Occipital lobe (tissue), 2 donors: Measurements from ENCODE around the gene FSCN2. TPM values are rescaled to one million over a fixed set of nuclear protein-coding genes. Genes with fewer than 3 reads are reported as not detected.

Source experiments
- DNase-seq: peaks from one replicate; lab custom pipeline; 2025; lab: John Stamatoyannopoulos, UW
- total RNA-seq: library from RNA; depleted of rRNA; stranded (reverse); fragments of >200 nt; gene quantifications from one replicate; pipeline ENCODE4 v1.2.3, GENCODE V29; 2014

FSCN2 gene
- total RNA-seq, 1 donor from 2014 or later = 5.6 TPM

DNA sequence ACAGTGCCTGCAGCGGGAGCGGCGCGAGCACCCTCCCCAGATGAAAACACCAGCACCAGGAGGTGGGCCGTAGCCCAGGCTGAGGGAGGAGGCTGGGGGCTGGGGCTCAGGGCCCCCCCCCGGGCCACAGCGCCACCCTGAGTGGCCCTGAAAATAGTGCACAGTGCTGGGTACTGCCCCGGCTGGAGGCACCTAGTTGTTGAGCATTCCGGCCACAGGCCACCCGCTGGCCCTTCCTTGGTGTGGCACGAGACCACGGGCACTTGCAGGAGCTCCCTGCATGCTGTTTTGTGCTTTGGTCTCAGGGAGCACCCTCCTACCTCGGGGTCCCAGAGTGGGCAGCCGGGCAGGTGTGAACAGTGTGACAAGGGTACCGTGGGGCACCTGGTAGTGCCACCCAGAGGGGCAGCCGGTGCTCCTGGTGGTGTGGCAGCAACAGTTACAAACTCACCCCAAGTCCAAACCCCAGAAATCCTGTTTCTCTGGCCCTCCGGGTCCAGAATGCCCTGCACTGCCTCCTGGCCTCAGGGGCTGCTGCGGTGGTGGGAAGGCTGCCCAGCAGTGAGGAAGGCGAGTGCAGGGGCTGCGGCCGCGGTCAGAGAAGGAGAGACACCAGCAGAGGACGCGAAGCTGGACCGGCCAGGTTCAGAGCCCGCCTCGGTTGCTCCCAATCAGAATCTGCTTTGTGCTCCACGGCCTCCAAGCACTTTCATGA is 11.9 kb downstream of the FSCN2 start:
- DNase-seq = no peak

DNA sequence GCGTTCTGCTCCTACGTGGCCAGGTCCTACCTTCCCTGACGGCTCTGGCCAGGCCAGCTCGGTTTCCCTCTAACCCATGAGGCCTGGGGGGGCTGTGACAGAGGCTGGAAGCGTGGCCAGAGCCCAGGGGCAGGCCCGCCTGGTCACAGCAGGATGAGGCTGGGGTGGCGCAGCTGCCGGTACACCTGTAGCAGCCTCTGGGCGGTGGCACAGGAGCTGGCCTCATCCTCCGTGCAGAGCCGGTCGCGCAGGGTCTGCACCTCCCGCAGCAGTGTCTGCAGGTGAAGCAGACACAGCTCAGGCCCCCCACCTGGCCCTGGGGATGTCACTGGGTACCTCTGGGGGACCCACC is 12.5 kb downstream of the FSCN2 start:
- DNase-seq = no peak

DNA sequence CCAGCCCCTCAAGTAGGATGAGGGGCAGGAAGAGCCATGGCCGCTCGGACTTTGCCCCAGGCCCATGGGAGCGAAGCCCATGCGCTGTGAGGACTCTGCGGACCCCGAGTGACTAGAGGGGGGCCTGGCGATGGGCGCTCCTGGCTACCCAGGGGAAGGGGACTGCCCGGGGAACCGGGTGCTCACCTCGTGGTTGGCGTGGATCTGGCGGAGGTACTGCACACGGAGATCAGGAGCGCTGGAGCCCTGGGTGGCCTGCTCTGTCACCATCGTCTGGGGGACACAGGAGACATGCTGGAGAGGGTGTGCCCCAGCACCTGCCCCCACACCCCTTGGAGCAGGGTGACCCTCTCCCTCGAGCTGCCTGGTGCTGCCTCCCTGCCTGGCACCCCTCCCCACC is 12.9 kb downstream of the FSCN2 start:
- no peak for DNase-seq

DNA sequence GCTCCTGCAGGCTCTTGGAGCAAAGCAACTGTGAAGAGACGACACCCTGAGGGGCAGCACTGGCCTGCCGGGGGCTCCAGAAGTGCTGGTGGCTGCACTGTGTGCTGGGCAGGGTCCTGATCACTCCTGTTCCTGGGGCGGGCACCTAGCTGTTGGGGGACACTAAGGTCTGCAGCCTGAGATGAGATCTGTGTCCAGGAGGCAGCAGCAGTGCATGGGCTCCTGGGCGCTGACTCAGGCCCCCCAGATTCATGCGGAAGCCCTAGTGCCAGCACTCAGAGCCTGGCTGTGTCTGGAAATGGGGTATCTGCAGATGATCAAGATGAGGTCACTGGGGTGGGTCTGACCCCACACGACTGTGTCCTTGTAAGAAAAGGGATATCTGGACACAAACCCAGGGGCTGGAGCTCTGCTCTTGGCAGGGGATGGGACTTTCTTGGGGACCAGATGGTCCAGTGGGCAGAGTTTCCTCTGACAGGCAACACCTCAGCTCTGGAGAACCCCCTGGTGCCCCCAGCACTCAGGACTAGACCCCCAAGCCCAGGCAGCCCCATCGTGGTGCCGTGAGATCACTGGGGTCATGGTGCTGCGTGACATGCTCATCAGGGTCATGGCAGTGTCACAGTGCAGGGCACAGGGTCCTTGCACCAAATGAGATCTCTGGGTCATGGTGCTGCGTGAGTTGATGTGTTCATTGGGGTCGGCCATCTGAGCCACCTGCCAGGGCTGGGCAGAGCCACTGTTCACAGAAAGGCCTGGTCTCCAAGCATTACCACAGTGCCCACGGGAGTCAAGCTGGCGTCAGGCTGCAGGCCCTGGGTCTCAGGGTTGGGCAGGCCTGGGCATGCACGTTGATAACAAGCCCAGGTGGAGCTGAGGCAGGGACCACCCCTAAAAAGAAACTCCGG is 14.5 kb downstream of the FSCN2 start:
- DNase-seq = no peak

DNA sequence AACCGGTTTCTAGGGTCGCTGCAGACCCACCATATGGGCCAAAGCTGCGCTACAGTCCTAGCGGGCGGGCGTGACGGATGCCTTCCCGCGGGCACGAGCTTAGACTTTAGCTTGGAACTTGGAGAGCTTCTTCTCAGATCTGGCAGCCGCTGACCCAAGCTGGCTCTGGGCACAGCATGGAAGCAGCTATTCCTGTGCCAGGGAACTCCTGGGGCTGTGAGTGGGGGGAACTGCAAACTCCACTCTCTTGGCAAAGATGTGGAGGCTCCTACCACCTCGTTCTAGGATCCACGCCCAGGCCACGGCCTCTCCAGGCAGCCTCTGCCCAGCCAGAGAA is 15.1 kb downstream of the FSCN2 start:
- no peak for DNase-seq

DNA sequence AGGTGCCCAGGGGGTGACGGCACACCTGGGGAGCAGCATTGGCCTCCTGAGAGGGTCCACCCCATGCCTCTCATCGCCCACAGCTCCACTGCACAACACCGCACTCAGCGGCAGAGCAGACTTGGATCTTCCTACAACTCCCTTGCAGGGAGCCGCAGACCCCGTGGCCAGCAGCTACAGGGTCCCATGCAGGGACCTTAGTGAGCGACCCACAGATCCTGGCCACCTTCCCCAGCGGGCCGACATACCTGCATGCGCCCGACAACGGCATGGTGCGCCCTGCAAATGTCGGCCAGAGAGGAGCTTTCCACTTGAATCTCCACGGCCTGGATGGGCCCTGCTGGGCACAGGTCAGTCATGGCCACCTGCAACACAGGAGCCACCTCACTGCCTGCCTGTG is 15.6 kb downstream of the FSCN2 start:
- no peak for DNase-seq

DNA sequence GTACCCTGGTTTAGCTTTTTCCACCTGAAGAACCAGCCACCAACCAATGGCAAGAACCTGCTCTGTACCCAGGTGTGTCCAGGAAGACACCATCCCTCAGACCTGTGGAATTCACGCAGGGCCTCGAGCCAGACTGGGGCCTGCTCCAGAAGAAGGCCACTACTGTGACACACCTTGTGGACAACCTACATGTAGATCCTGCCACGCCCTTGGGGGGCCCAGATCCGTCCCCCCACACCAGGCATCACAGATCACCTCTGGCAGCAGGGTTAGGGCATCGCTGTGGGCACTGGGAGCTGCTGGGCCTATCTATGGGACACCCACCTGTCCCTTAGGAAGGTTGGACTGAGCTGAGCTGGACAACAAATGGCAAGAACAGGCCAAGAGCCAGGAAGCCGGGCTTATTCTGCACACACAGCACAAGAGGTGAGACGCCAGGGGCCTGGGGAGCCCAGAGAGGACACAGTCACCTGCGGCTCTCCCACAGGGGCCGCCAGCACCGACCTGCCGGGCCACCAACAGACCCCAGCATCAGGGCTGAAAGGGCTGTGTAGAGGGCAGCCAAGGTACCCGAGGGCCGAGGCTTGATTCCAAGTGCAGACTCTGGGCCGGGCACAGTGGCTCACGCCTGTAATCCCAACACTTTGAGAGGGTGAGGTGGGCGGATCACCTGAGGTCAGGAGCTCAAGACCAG is 16.3 kb downstream of the FSCN2 start:
- DNase-seq = no peak

DNA sequence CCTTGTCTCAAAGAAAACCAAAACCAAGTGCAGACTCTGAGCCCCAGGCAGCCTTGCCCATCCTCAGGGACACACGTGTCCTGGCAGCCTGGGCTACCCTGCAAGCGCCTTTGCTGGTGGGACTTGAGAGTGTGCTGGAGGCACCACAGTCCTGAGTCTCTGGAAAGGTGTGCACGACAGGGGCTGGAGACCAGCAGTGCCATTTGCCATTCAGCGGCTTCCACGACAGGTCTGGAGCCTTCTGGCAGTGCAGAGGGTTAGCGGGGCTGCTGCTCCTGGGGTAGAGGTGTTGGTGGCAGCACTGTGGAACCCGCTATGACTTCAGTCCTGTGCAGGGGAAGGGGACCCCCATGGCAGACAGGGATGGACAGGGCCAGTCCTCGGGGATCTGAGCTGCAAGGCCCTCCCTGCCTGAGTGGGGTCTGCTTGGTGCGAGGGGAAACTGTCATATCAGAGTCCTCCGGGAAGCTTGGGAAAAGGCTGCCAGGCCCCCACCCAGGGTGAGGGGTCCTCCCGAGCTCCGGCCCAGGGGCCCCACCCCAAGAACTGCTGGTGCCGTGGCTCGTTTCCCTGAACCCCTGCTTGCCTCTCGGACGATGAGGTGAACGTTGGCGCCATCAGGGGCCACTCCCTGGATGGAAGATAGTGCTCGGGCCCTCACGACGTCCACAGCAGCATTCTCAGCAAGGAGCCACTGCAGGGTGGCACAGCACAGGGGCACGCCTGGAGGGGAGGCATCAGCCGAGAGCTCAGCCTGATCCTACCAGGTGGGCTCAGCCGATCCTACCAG is 17.2 kb downstream of the FSCN2 start:
- no peak for DNase-seq

DNA sequence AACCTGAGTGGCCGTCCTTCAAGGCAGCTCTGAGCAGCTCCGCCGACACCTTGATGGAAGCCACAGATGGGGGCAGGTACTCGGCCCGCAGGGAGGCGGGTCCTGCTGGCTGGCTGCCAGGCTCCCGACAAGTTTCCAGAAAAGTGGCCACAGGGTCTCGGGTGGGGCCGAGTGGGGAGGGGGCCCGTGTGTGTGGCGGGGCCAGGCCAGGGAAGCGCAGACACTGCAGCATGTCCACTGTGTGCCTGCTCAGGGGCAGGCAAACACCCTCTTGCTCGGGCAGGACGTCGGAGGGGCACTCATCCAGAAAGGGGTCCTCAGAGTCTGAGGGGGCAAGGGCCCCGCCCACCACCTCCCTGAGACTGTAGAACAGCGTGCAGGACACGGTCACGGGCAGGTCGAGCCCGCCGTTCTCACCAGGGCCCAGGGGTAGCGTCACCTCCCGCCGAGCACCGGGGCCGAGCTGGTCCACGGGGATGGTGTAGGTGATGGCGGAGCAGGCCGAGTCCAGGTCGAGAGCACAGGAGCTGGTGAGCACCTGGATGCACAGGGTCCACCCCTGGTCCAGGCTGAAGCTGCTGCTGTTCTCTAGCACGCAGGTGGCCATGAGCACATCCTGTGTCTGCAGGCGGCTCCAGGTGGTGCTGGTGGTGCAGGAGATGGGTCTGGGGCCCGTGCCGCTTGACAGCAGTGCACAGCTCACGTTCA is 18.9 kb downstream of the FSCN2 start:
- DNase-seq = no peak

DNA sequence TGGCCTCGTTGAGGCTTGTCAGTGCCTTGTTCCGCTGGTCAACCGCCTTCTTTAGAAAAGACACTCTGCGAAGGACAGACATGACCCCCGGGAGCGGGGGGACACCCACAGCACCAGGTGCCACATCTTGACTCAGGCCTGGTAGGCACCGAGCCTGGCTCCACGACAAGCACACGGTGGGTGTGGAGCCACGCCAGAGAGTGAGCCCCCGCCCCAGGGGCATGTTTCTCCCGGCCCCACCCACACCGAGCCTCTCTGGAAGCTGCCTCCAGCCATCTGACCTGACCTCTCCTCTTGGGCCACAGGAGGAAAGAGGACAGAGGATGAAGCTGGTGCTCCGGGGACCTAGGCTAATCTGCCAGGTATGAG is 19.4 kb downstream of the FSCN2 start:
- no peak for DNase-seq

DNA sequence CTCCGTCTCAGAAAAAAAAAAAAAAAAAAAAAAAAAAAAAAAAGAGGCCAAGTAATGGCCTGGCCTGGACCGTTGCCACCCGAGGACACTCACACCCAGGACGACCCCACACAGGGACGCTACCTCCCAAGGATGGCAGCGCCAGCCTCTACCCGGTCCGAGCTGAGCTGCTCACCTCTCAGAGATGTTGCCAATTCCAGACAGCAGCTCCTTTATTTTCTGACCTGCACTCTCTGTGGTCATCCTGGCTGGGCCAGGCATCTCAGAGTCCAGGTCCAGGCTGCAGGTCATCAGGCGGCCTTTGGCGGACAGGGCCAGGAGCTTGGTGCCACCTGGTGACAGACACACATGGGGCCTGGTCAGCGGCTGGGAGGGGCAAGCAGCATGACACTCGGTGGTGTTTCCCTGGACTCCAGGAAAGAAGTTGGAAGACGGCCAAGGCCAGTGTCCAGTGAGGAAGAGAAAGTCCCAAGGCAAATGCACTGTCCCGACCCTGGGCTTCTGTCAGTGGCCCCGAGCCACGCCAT is 20.9 kb downstream of the FSCN2 start:
- DNase-seq = no peak

DNA sequence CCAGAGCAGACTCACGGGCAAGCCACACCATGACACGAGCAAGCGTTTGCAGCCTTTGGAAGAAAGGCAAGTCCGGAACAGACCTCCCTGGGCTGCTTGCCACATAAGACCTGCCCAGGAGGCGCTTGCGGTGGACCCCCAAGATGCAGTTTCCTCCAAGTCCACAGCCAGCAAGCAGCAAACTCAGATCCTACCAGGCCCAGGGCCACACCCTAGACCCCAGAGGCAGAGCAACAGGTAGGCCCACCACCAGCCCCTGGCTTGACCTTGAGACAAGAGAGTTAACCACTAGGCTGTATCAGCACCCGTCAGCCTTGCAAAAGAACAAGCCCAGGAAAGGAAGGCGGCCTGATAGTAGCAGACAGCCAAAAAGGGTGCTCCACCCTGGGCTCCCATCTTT is 21.6 kb downstream of the FSCN2 start:
- DNase-seq = no peak

DNA sequence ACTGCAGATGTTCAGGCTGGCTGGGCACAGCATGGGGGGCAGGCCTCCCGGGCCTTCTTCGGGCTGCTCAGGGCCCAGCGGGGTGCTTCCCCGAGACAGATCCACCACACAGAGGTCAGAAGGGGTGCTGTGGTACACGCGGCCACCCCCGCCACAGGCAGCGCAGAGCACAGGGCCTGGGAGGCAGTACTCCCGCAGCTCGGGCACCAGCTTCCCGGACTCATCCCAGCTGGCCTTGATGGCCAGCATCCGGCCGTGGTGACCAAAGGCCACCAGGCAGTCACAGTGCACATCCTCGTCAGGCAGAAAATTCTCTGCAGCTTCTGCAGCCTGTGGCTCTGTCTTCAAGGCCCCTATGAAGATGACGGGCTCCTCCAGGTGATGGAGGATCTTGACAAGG is 22.1 kb downstream of the FSCN2 start:
- no peak for DNase-seq

DNA sequence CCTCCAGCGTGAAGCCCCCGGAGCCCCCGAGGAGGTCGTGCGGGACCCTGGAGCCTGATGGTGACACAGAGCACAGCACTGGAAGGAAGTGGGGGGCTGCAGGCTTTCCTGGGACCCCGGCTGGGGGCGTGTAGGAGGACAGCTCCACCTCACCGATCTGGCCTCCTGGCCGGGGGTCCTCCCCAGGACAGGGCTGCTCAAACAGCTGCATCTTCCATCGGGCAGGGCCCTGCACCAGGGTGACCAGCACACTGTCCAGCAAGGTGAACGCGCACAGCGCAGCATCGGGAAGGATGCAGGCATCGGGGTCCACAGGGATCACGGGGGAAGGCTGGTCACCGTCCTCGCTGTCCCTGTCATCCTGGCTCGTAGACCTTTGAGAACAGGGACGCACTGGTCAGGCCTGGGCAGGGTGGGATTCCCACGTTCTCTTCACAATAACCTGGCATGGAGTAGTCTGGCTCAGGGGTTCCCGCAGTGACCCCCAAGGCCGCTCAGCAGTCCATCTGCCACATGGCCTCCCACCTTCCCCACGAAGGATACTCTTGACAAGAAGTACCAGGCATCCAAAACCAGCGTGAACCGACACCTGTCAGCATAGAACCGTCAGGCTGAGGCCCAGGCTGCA is 22.8 kb downstream of the FSCN2 start:
- no peak for DNase-seq

DNA sequence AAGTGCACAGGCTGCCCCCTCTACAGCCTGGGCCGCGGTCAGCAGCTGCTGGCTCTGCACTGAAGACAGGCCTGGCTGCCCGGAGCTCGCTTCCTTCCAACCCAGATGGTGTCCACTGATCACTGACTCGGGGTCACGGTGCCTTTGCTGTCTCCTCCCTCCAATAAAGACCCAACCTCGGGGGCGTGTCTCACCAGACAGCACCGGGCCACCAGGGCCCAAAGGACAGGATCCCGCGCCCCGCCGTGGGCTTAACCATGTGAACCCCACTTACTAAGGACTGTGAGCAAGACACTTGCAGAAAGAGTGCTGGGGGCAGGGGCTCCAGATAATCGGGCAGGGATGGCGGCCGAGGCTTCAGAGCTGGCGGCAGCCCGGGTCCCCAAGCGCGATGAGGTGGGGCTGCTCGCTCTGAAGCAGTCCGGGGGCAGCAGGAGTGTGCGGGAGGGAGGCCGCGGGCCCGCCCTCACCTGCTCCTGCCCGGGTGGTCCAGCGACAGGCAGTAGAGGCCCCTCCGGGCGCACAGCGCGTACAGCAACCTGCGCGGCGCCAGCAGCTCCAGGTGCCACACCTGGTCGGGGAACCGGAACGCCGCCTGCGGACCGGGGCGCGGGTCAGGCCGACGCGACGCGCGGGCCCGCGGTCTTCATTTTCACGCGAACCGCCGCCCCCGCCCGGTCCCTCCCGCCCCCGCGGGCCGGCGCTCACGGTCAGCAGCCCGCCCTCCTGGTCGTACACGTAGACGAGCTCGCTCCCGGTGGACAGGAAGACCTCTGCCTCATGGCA is 23.5 kb downstream of the FSCN2 start:
- DNase-seq = no peak

DNA sequence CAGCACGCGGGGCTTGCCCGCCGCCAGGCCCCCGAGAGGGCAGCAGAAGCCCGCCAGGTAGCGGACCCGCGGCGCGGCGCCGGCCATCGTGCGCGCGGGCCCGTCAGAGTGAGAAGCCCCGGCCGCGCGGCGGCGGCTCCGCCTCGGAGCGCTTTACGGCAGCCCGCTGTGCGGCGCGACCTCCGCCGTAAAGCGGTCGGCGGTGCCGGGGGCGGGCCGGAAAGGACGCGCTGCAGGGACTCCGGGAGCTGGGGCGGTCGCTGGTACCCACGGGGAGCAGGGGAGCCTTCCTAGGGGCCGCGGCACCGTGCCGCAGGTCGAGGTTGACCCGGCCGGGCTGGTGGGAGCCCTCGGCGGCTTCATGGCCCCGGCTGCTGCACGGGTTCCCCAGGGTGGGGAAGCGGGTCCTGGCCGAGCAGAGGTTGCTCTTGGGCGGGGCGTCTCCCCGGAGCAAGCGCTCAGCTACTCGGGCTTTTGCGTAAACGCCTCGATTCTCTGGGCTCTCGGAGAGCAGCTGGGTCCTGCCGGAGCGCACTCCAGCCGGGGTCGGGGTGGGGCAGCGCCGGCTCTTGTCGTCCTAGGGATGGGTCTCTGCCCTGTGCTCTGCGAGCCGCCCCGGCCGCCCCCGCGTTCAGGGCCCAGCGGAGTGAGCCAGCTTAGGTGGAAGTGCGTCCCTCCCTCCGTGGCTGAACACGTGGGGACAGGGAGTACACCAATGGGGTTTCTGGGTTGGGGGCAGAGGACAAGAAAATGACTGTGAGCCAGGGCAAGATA is 24.3 kb downstream of the FSCN2 start, which contains the start of gene FAAP100:
Gene FAAP100, minus strand, starts transcription at position 110 of the 774 bp plus-strand sequence. Its CDS starts 23 bp downstream, at position 87.
- DNase-seq = peak; percentile 66

DNA sequence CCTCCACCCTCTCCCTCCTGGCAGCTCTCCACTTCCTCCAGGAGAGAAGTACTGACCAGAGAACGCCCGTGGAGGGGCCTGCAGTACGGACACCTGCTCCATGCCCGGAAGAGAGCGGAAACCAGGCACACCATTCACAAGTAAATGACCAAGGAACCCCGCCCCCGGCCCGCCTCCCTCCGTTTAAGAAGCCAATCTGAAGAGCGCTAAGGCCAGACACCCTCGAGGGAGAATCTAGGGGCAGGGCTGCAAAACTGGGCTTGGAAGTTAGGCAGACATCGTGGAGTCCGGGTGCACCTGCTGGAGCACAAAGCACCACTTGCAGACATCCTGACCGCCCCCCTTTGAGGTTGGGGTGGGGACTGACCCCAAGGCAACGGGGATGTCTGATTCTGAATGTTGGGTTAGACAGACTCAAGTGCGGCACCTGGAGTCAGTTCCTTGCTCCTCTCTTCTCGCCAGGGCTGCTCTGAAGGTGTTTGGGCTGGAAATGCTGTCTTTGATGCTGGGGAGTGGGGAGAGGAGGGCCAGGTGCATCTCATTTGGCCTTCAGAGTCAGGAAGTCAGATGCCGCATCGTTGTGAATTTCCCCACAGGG is 24.9 kb downstream of the FSCN2 start:
- no peak for DNase-seq

DNA sequence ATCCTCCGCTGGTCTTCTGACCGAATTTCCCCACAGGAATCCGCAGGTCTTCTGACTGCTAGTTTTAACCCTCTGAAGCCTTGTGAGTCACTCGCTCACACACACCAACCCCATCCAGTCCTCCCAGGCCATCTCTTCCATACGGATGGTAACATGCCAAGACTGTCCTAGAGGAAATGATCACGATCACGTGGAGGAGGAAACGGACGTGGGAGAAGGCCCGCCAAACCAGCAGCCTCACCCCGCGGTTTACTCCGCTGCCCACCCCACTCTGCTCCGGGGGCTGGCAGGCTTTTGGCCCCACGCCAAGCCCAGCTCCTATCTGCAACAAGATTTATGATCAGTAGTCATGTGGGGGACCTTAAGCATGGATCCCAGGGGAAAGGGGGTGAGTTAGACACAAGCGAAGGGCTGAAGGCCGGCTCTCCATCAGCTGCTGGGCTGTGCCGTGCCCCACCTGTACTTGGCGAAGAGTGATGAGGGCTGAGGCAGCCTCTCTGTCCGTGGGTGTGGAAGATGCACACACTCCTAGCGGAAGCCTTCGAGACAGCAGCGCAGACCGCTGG is 25.5 kb downstream of the FSCN2 start:
- DNase-seq = no peak
